ENCODE results near the gene RUNX2.
"Not testable (repeated sequence)": the region's sequence is repeated elsewhere in the genome, so short reads cannot be mapped to it uniquely, and the experiment has no call there.

The RUNX2 gene

GRCh38 chr6:45555981-45556771, 228.0 kb downstream of the RUNX2 start:
- no CpG with 5 or more reads among the region's 14 CpGs for WGBS (ENCODE audit: insufficient coverage, insufficient read length)

GRCh38 chr6:45556828-45557227, 228.7 kb downstream of the RUNX2 start:
- no peak for DNase-seq (ENCODE audit: low read depth, low spot score)
- H3K9me3 ChIP-seq (ENCODE audit: control insufficient read depth, insufficient read depth, low read length): no peaks in the 10 kb centered on the region
- no CpG with 5 or more reads among the region's 5 CpGs for WGBS (ENCODE audit: insufficient coverage, insufficient read length)
- no peaks in the 10 kb centered on the region for H3K4me1 ChIP-seq (ENCODE audit: control insufficient read depth, insufficient read depth, low read length)
- no peak overlapping the region for H3K4me3 ChIP-seq (ENCODE audit: low read length)
- no peaks in the 10 kb centered on the region for H3K27me3 ChIP-seq (ENCODE audit: control insufficient read depth, insufficient read depth, low read length)
- H3K36me3 ChIP-seq (ENCODE audit: control insufficient read depth, insufficient read depth, low read length): no peaks in the 10 kb centered on the region
- no peak overlapping the region for H3K27ac ChIP-seq (ENCODE audit: low read length)

More at GRCh38 chr6:45555981-45556771, 228.0 kb downstream of the RUNX2 start:
- Histone ChIP-seq H3K27ac (ENCODE audit: low read length) (no peak overlapping the region), H3K9me3 (ENCODE audit: control insufficient read depth, insufficient read depth, low read length) (no peaks in the 10 kb centered on the region), H3K4me3 (ENCODE audit: low read length) (no peak overlapping the region), H3K4me1 (ENCODE audit: control insufficient read depth, insufficient read depth, low read length) (no peaks in the 10 kb centered on the region), H3K36me3 (ENCODE audit: control insufficient read depth, insufficient read depth, low read length) (no peaks in the 10 kb centered on the region), H3K27me3 (ENCODE audit: control insufficient read depth, insufficient read depth, low read length) (no peaks in the 10 kb centered on the region)
- no peak for DNase-seq (ENCODE audit: low read depth, low spot score)

- no peaks in the 10 kb centered on the region for H3K27me3 ChIP-seq (ENCODE audit: control insufficient read depth, insufficient read depth, low read length)
- H3K36me3 ChIP-seq (ENCODE audit: control insufficient read depth, insufficient read depth, low read length): no peaks in the 10 kb centered on the region
- no peaks in the 10 kb centered on the region for H3K9me3 ChIP-seq (ENCODE audit: control insufficient read depth, insufficient read depth, low read length)
- no peaks in the 10 kb centered on the region for H3K4me1 ChIP-seq (ENCODE audit: control insufficient read depth, insufficient read depth, low read length)
- H3K27ac ChIP-seq (ENCODE audit: low read length): no peak overlapping the region
- WGBS (ENCODE audit: insufficient coverage, insufficient read length): 100% methylated on average over 1 of the region's 2 CpGs
- DNase-seq (ENCODE audit: low read depth, low spot score): no peak
- H3K4me3 ChIP-seq (ENCODE audit: low read length): no peak overlapping the region
These were observed 229.3 kb downstream of the RUNX2 start for GRCh38 chr6:45557454-45557853.

- Histone ChIP-seq H3K4me1 (ENCODE audit: control insufficient read depth, insufficient read depth, low read length) (no peaks in the 10 kb centered on the region), H3K36me3 (ENCODE audit: control insufficient read depth, insufficient read depth, low read length) (no peaks in the 10 kb centered on the region), H3K27ac (ENCODE audit: low read length) (no peak overlapping the region), H3K4me3 (ENCODE audit: low read length) (no peak overlapping the region), H3K27me3 (ENCODE audit: control insufficient read depth, insufficient read depth, low read length) (no peaks in the 10 kb centered on the region), H3K9me3 (ENCODE audit: control insufficient read depth, insufficient read depth, low read length) (no peaks in the 10 kb centered on the region)
- no peak for DNase-seq (ENCODE audit: low read depth, low spot score)
These were observed 230.7 kb downstream of the RUNX2 start for GRCh38 chr6:45558858-45559257.

GRCh38 chr6:45560321-45560820, 232.2 kb downstream of the RUNX2 start:
- not testable (repeated sequence) for H3K4me1 ChIP-seq (ENCODE audit: control insufficient read depth, insufficient read depth, low read length); H3K27ac ChIP-seq (ENCODE audit: low read length); H3K4me3 ChIP-seq (ENCODE audit: low read length); H3K9me3 ChIP-seq (ENCODE audit: control insufficient read depth, insufficient read depth, low read length); H3K36me3 ChIP-seq (ENCODE audit: control insufficient read depth, insufficient read depth, low read length); H3K27me3 ChIP-seq (ENCODE audit: control insufficient read depth, insufficient read depth, low read length); DNase-seq (ENCODE audit: low read depth, low spot score)
- WGBS (ENCODE audit: insufficient coverage, insufficient read length): no CpG with 5 or more reads among the region's 3 CpGs

GRCh38 chr6:45562171-45562570, 234.0 kb downstream of the RUNX2 start:
- no peaks in the 10 kb centered on the region for H3K9me3 ChIP-seq (ENCODE audit: control insufficient read depth, insufficient read depth, low read length)
- H3K36me3 ChIP-seq (ENCODE audit: control insufficient read depth, insufficient read depth, low read length): no peaks in the 10 kb centered on the region
- H3K27ac ChIP-seq (ENCODE audit: low read length): no peak overlapping the region
- no peak overlapping the region for H3K4me3 ChIP-seq (ENCODE audit: low read length)
- H3K4me1 ChIP-seq (ENCODE audit: control insufficient read depth, insufficient read depth, low read length): no peaks in the 10 kb centered on the region
- H3K27me3 ChIP-seq (ENCODE audit: control insufficient read depth, insufficient read depth, low read length): no peaks in the 10 kb centered on the region
- WGBS (ENCODE audit: insufficient coverage, insufficient read length): no CpG with 5 or more reads among the region's 4 CpGs
- DNase-seq (ENCODE audit: low read depth, low spot score): no peak

- no CpG with 5 or more reads among the region's 7 CpGs for WGBS (ENCODE audit: insufficient coverage, insufficient read length)
- no peaks in the 10 kb centered on the region for H3K9me3 ChIP-seq (ENCODE audit: control insufficient read depth, insufficient read depth, low read length)
- no peak overlapping the region for H3K27ac ChIP-seq (ENCODE audit: low read length)
- DNase-seq (ENCODE audit: low read depth, low spot score): no peak
- no peaks in the 10 kb centered on the region for H3K27me3 ChIP-seq (ENCODE audit: control insufficient read depth, insufficient read depth, low read length)
- no peak overlapping the region for H3K4me3 ChIP-seq (ENCODE audit: low read length)
- H3K4me1 ChIP-seq (ENCODE audit: control insufficient read depth, insufficient read depth, low read length): no peaks in the 10 kb centered on the region
- no peaks in the 10 kb centered on the region for H3K36me3 ChIP-seq (ENCODE audit: control insufficient read depth, insufficient read depth, low read length)
These were observed 234.9 kb downstream of the RUNX2 start for GRCh38 chr6:45563041-45563440.

GRCh38 chr6:45563844-45564243, 235.7 kb downstream of the RUNX2 start:
- Histone ChIP-seq H3K27ac (ENCODE audit: low read length) (no peak overlapping the region), H3K36me3 (ENCODE audit: control insufficient read depth, insufficient read depth, low read length) (no peaks in the 10 kb centered on the region), H3K4me1 (ENCODE audit: control insufficient read depth, insufficient read depth, low read length) (no peaks in the 10 kb centered on the region), H3K4me3 (ENCODE audit: low read length) (no peak overlapping the region), H3K27me3 (ENCODE audit: control insufficient read depth, insufficient read depth, low read length) (no peaks in the 10 kb centered on the region), H3K9me3 (ENCODE audit: control insufficient read depth, insufficient read depth, low read length) (no peaks in the 10 kb centered on the region)
- DNase-seq (ENCODE audit: low read depth, low spot score): no peak
- WGBS (ENCODE audit: insufficient coverage, insufficient read length): no CpG with 5 or more reads among the region's 2 CpGs

GRCh38 chr6:45566882-45567281, 238.8 kb downstream of the RUNX2 start:
- Histone ChIP-seq H3K9me3 (ENCODE audit: control insufficient read depth, insufficient read depth, low read length) (no peaks in the 10 kb centered on the region), H3K36me3 (ENCODE audit: control insufficient read depth, insufficient read depth, low read length) (no peaks in the 10 kb centered on the region), H3K4me3 (ENCODE audit: low read length) (no peak overlapping the region), H3K27me3 (ENCODE audit: control insufficient read depth, insufficient read depth, low read length) (no peaks in the 10 kb centered on the region), H3K4me1 (ENCODE audit: control insufficient read depth, insufficient read depth, low read length) (no peaks in the 10 kb centered on the region), H3K27ac (ENCODE audit: low read length) (no peak overlapping the region)
- DNase-seq (ENCODE audit: low read depth, low spot score): no peak
- WGBS (ENCODE audit: insufficient coverage, insufficient read length): no CpG with 5 or more reads among the region's 4 CpGs

GRCh38 chr6:45567879-45568278, 239.7 kb downstream of the RUNX2 start:
- no peak overlapping the region for H3K4me3 ChIP-seq (ENCODE audit: low read length)
- no CpG with 5 or more reads among the region's 2 CpGs for WGBS (ENCODE audit: insufficient coverage, insufficient read length)
- H3K27me3 ChIP-seq (ENCODE audit: control insufficient read depth, insufficient read depth, low read length): no peaks in the 10 kb centered on the region
- H3K4me1 ChIP-seq (ENCODE audit: control insufficient read depth, insufficient read depth, low read length): no peaks in the 10 kb centered on the region
- H3K36me3 ChIP-seq (ENCODE audit: control insufficient read depth, insufficient read depth, low read length): no peaks in the 10 kb centered on the region
- DNase-seq (ENCODE audit: low read depth, low spot score): no peak
- H3K27ac ChIP-seq (ENCODE audit: low read length): no peak overlapping the region
- H3K9me3 ChIP-seq (ENCODE audit: control insufficient read depth, insufficient read depth, low read length): no peaks in the 10 kb centered on the region

GRCh38 chr6:45568626-45569025, 240.5 kb downstream of the RUNX2 start:
- Histone ChIP-seq H3K4me3 (ENCODE audit: low read length) (no peak overlapping the region), H3K36me3 (ENCODE audit: control insufficient read depth, insufficient read depth, low read length) (no peaks in the 10 kb centered on the region), H3K27ac (ENCODE audit: low read length) (no peak overlapping the region), H3K4me1 (ENCODE audit: control insufficient read depth, insufficient read depth, low read length) (no peaks in the 10 kb centered on the region), H3K27me3 (ENCODE audit: control insufficient read depth, insufficient read depth, low read length) (no peaks in the 10 kb centered on the region), H3K9me3 (ENCODE audit: control insufficient read depth, insufficient read depth, low read length) (no peaks in the 10 kb centered on the region)
- WGBS (ENCODE audit: insufficient coverage, insufficient read length): no CpG with 5 or more reads among the region's 5 CpGs
- DNase-seq (ENCODE audit: low read depth, low spot score): no peak

Measured in iPS DF 6.9 (cell line).